Liver (tissue), 3 donors: ENCODE data around the gene PMIS2.

Source experiments
- ATF3 ChIP-seq: IDR thresholded peaks from 2 replicates; pipeline ENCODE4 v1.6.1; 2016; ENCODE audit warnings: antibody characterized with exemption
- CTCF ChIP-seq: fragments of 150-350 bp; IDR thresholded peaks from 2 replicates; pipeline ENCODE4 v1.5.1; 2017; ENCODE audit warnings: improper control_type of control experiment, low read depth, low read length; ENCODE audit not compliant: missing input control
- EGR1 ChIP-seq, 2 donors: IDR thresholded peaks; 2 replicates each; pipeline ENCODE4 v1.6.1; 2016 to 2018; ENCODE audit warnings: antibody characterized with exemption in 2 of 2, low read depth in 2 of 2
- FOXA2 ChIP-seq: IDR thresholded peaks from 2 replicates; pipeline ENCODE4 v1.6.1; 2016; ENCODE audit warnings: antibody characterized with exemption
- GABPA ChIP-seq, 2 donors: IDR thresholded peaks in 1 of 2; conservative IDR thresholded peaks in 1 of 2; 2 replicates each; pipeline ENCODE4 v1.6.1; 2016; ENCODE audit warnings: antibody characterized with exemption in 2 of 2, mild to moderate bottlenecking in 1 of 2, moderate library complexity in 1 of 2
- JUND ChIP-seq, 2 donors: IDR thresholded peaks; 2 replicates each; pipeline ENCODE4 v1.6.1; 2016; ENCODE audit warnings: antibody characterized with exemption in 2 of 2
- MAX ChIP-seq: IDR thresholded peaks from 2 replicates; pipeline ENCODE4 v1.6.1; 2016; ENCODE audit warnings: antibody characterized with exemption
- RAD21 ChIP-seq, 2 donors: IDR thresholded peaks; 2 replicates each; pipeline ENCODE4 v1.6.1; 2016; ENCODE audit warnings: antibody characterized with exemption in 2 of 2, mild to moderate bottlenecking in 2 of 2
- REST ChIP-seq: IDR thresholded peaks from 2 replicates; pipeline ENCODE4 v1.6.1; 2016; ENCODE audit warnings: antibody characterized with exemption, mild to moderate bottlenecking
- RXRA ChIP-seq, 2 donors: IDR thresholded peaks; 2 replicates each; pipeline ENCODE4 v1.6.1; 2017 to 2018; ENCODE audit warnings: antibody characterized with exemption in 2 of 2, mild to moderate bottlenecking in 1 of 2
- SP1 ChIP-seq: IDR thresholded peaks from 2 replicates; pipeline ENCODE4 v1.6.1; 2018; ENCODE audit warnings: antibody characterized with exemption, mild to moderate bottlenecking
- TAF1 ChIP-seq: conservative IDR thresholded peaks from 2 replicates; pipeline ENCODE4 v1.6.1; 2016; ENCODE audit warnings: antibody characterized with exemption, mild to moderate bottlenecking
- YY1 ChIP-seq: IDR thresholded peaks from 2 replicates; pipeline ENCODE4 v1.6.1; 2016; ENCODE audit warnings: antibody characterized with exemption, mild to moderate bottlenecking
- ZBTB33 ChIP-seq: IDR thresholded peaks from 2 replicates; pipeline ENCODE4 v1.6.1; 2016; ENCODE audit warnings: antibody characterized with exemption
- donor health status: healthy.
- donor health status: healthy.

GRCh38 chr19:35558400-35559280 is 27.3 kb upstream of the PMIS2 start:
- TF ChIP-seq CTCF (no peak), JUND (IDR thresholded peaks at IDR 0.05) (no peak), ZBTB33 (no peak), GABPA (IDR thresholded peaks at IDR 0.05 in 1 of 2, conservative IDR thresholded peaks at IDR 0.05 in 1 of 2) (no peak), REST (no peak), MAX (no peak), RAD21 (IDR thresholded peaks at IDR 0.05) (no peak), TAF1 (no peak), EGR1 (IDR thresholded peaks at IDR 0.05; ENCODE audit: low read depth in 2 of 2) (no peak), SP1 (no peak), RXRA (IDR thresholded peaks at IDR 0.05) (no peak), ATF3 (no peak), YY1 (no peak), FOXA2 (no peak)
